GM04503 (cell line): ENCODE data around the gene NDUFS6.

ENCODE experiments used
- DNase-seq: peaks from one replicate; pipeline ENCODE4 v3.0.0-alpha.2; 2012; ENCODE audit warnings: low read depth

Gene NDUFS6

GRCh38 chr5:1801222-1801966 is at the start of gene NDUFS6:
TSS of gene NDUFS6 (plus strand) at chr5:1801407. CDS start at chr5:1801418, 11 bp downstream.
- DNase-seq: no peak

GRCh38 chr5:1751864-1752822 is 49.1 kb upstream of the NDUFS6 start:
- DNase-seq: no peak

- no peak for DNase-seq
Measured at GRCh38 chr5:1752881-1753280, 48.3 kb upstream of the NDUFS6 start.

GRCh38 chr5:1753490-1753889 is 47.7 kb upstream of the NDUFS6 start:
- no peak for DNase-seq

- no peak for DNase-seq
Measured at GRCh38 chr5:1754531-1755220, 46.5 kb upstream of the NDUFS6 start.

GRCh38 chr5:1755321-1755949 is 45.8 kb upstream of the NDUFS6 start:
- no peak for DNase-seq

- DNase-seq: no peak
Measured at GRCh38 chr5:1756481-1756880, 44.7 kb upstream of the NDUFS6 start.

- DNase-seq: no peak
Measured at GRCh38 chr5:1757511-1757910, 43.7 kb upstream of the NDUFS6 start.

- no peak for DNase-seq
Measured at GRCh38 chr5:1758574-1758973, 42.6 kb upstream of the NDUFS6 start.

GRCh38 chr5:1759378-1759970 is 41.7 kb upstream of the NDUFS6 start:
- no peak for DNase-seq

- no peak for DNase-seq
Measured at GRCh38 chr5:1760231-1760630, 41.0 kb upstream of the NDUFS6 start.

- DNase-seq: no peak
Measured at GRCh38 chr5:1760656-1761452, 40.4 kb upstream of the NDUFS6 start.

- no peak for DNase-seq
Measured at GRCh38 chr5:1761453-1761755, 39.8 kb upstream of the NDUFS6 start.

- no peak for DNase-seq
Measured at GRCh38 chr5:1762121-1762882, 38.9 kb upstream of the NDUFS6 start.

GRCh38 chr5:1762883-1763547 is 38.2 kb upstream of the NDUFS6 start:
- no peak for DNase-seq

GRCh38 chr5:1763548-1763911 is 37.7 kb upstream of the NDUFS6 start:
- peak; percentile 39 for DNase-seq

- no peak for DNase-seq
Measured at GRCh38 chr5:1763960-1764605, 37.1 kb upstream of the NDUFS6 start.

- DNase-seq: no peak
Measured at GRCh38 chr5:1764606-1764960, 36.6 kb upstream of the NDUFS6 start.

- no peak for DNase-seq
Measured at GRCh38 chr5:1765141-1765879, 35.9 kb upstream of the NDUFS6 start.
